ENCODE measurements around the gene MOCS3.

GRCh38 chr20:50987493-50988210 is 29.0 kb downstream of the MOCS3 start:
- TF ChIP-seq GLI4 (CRISPR knock-in tag; IDR thresholded peaks at IDR 0.05; ENCODE audit: borderline replicate concordance) (no peak), ZFX (CRISPR knock-in tag; IDR thresholded peaks at IDR 0.05; ENCODE audit: low read depth) (no peak), CTCF (CRISPR knock-in tag; IDR thresholded peaks at IDR 0.05) (peak; percentile 98), ZNF772 (CRISPR knock-in tag; IDR thresholded peaks at IDR 0.05) (no peak)

Data from HepG2 (cell line).